Colonic mucosa (tissue), 4 donors: ENCODE data around the gene UGP2. TPM values are rescaled to one million over a fixed set of nuclear protein-coding genes. Genes with fewer than 3 reads are reported as not detected.

ENCODE experiments used
- DNase-seq: peaks from one replicate; pipeline ENCODE4 v3.0.0-alpha.2; 2020
- H3K27ac ChIP-seq: fragments of 200-600 bp; one replicate; pipeline ENCODE4 v1.8.0; 2021
- H3K27me3 ChIP-seq: fragments of 200-600 bp; one replicate; pipeline ENCODE4 v1.8.0; 2021
- H3K36me3 ChIP-seq: fragments of 200-600 bp; one replicate; pipeline ENCODE4 v1.8.0; 2021
- H3K4me1 ChIP-seq: fragments of 200-600 bp; one replicate; pipeline ENCODE4 v1.8.0; 2021; ENCODE audit warnings: mild to moderate bottlenecking
- H3K4me3 ChIP-seq: fragments of 200-600 bp; one replicate; pipeline ENCODE4 v1.8.0; 2021
- H3K9ac ChIP-seq, 2 donors: one replicate each; pipeline ENCODE4 v1.7.0; 2013; ENCODE audit warnings: control low read depth in 2 of 2, low read depth in 2 of 2, low read length in 2 of 2
- H3K9me3 ChIP-seq: fragments of 200-600 bp; one replicate; pipeline ENCODE4 v1.8.0; 2021
- intact Hi-C: fragments of 100-400 bp; cut with DNase I; formaldehyde crosslinking; loops from one replicate; pipeline ENCODE4 v1.14.1; 2022
- total RNA-seq, 2 donors: library from RNA; stranded (reverse); fragmentation: NEBNext Ultra II Directional in 1 of 2; extraction: Animal tissue kit (Norgen Biotek cat#: 25700) in 1 of 2; gene quantifications; one replicate each; pipeline ENCODE4 v1.2.1, GENCODE V29; 2021
- TF ChIP-seq, protein P1 (sequence below): fragments of 200-600 bp; IDR thresholded peaks from one replicate; pipeline ENCODE4 v1.8.0; 2022; ENCODE audit warnings: antibody characterized with exemption, mild to moderate bottlenecking
- donor health status: healthy.
- donor health status: DM: no; HTN: no; CAD: no.
- donor health status: DM: no; HTN: no; CAD: no.

Gene UGP2
- total RNA-seq, 2 donors from 2014 or later = 314 to 570 TPM

DNA sequence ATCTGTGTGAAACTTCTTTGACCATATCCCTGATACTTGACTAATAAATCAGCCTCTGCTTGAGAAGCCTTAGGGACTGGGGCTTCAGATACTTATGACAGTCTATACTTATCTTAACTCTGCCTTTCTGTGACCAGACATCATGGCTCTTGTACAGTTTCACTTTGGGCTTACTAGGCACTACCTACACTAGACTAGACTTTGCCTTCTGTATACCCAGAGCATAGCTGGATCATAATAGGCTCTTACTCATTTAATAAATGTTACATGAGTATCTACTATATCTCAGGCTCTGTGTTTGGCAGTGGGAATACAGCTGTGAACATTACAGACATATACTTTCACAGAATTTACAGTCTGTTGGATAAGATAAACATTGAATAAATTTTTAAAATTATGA is 9.0 kb downstream of the UGP2 start:
- TF ChIP-seq, protein P1, sequence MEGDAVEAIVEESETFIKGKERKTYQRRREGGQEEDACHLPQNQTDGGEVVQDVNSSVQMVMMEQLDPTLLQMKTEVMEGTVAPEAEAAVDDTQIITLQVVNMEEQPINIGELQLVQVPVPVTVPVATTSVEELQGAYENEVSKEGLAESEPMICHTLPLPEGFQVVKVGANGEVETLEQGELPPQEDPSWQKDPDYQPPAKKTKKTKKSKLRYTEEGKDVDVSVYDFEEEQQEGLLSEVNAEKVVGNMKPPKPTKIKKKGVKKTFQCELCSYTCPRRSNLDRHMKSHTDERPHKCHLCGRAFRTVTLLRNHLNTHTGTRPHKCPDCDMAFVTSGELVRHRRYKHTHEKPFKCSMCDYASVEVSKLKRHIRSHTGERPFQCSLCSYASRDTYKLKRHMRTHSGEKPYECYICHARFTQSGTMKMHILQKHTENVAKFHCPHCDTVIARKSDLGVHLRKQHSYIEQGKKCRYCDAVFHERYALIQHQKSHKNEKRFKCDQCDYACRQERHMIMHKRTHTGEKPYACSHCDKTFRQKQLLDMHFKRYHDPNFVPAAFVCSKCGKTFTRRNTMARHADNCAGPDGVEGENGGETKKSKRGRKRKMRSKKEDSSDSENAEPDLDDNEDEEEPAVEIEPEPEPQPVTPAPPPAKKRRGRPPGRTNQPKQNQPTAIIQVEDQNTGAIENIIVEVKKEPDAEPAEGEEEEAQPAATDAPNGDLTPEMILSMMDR = no peak
- DNase-seq = no peak
- no peak overlapping the region for H3K4me3 ChIP-seq
- no peaks in the 10 kb centered on the region for H3K4me1 ChIP-seq
- H3K27me3 ChIP-seq = no peaks in the 10 kb centered on the region
- no peaks in the 10 kb centered on the region for H3K36me3 ChIP-seq
- no peaks in the 10 kb centered on the region for H3K9me3 ChIP-seq
- no peak overlapping the region for H3K9ac ChIP-seq
- H3K27ac ChIP-seq = no peak overlapping the region
- intact Hi-C loops = no loop called here

DNA sequence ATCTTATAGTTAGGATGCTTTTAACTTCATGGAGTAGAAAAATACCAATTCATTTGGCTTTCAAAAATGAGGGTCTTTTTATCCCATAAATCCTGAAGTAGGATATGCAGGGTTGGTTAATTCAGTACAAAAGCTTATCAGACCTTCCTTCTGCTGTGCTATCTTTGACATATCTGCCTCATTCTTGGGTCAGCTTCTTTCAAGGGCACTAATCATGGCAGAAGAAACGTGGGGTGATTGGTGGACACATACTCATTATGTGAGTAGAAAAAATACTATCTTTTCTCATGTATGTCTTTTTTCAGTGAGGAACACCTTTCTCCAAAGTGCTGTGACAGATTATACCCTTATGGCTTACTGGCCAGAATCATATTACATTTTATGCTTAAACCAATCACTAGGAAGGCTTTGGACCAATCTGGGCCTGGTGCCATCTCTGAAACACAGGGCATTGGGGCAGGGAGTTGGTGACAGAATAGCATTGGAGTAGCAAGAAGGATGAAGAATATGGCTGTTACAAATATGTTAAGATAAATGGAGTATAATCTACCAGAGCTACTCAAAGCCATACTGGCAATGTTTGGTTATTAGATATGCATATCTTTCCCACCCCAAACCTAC is 10.1 kb downstream of the UGP2 start:
- Histone ChIP-seq H3K36me3 (peaks cover 2% of the 10 kb centered on the region), H3K4me3 (no peak overlapping the region), H3K27me3 (no peaks in the 10 kb centered on the region), H3K4me1 (no peaks in the 10 kb centered on the region), H3K27ac (no peak overlapping the region), H3K9me3 (no peaks in the 10 kb centered on the region), H3K9ac (no peak overlapping the region)
- no peak for DNase-seq
- intact Hi-C loops = no loop called here
- TF ChIP-seq, protein P1 = no peak

DNA sequence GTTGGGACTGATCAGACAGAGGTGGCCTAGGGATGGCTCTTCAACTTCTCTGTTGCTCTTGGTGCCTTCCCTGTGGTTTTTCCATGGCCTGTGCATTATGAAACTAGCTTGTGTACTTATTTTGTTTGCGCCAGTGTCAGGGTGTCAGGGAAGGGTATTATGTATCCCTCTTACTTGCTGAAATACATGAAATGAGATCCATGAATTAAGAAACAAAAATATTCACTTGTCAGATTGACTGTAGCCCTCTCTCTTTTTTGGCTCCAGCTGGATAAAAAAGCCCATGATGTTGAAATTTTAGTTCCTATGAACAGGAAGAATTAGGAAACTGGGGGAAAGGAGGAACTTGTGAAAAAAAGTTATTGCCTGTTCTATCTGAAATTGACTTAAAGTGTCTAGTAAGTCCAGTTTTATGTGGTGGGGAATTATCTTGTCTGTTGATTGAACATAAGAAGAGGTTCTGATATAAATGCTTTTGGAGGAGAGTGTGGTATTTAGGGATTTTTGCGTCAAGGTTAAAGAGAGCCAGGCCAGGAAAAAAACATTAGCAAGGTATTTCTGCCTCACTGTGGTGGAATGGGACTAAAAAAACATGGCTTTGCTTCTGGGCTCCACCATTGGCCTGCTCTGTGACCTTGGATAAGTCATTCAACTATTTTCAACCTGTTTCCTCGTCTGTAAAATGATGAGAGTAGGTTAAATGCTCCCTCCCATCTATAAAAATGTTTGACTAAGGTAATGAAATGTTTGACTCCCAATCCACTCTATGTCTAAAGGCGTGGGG is 12.0 kb downstream of the UGP2 start:
- H3K27ac ChIP-seq = peak overlapping the region; percentile 74
- peaks cover 10% of the 10 kb centered on the region for H3K36me3 ChIP-seq
- peak overlapping the region in 1 of 2 donors; percentile 41 for H3K9ac ChIP-seq
- TF ChIP-seq, protein P1 = no peak
- intact Hi-C loops = no loop called here
- H3K4me1 ChIP-seq = no peaks in the 10 kb centered on the region
- no peaks in the 10 kb centered on the region for H3K27me3 ChIP-seq
- no peaks in the 10 kb centered on the region for H3K9me3 ChIP-seq
- DNase-seq = peak; percentile 47
- H3K4me3 ChIP-seq = no peak overlapping the region

DNA sequence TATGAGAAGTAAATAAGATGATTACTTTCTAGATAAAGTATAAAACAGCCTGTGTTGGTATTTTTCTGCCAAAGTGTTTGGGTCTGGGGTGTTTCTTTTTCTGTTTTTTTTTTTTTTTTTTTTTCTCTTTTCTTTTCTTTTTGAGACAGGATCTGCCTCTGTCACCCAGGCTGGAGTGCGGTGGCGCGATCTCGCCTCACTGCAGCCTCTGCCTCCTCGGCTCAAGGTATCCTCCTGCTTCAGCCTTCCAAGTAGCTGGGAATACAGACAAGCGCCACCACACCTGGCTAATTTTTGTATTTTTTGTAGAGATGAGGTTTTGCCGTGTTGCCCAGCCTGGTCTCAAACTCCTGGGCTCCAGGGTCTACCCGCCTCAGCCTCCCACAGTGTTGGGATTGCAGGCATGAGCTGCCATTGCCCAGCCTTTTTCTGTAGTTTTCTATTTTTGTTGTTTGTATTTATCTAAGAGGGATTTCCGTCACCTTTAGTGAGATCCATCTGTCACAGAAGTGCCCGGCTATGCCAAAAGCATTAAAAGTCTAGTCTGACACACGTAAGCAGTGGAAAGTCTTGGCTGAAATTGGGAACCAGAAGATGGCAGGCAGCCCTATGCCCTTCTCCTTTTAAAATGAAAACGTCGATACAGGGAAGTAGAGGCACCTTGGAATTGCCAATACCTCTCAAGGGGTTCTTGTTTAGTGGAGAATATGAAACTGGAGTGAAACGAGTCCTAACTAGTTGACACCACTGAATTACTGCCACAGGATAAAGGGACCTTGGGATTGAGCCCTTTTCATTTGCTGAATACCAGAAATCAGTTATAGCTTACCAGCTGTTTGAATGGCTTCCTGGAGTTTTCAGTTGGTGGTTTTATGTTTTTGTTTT is 14.0 kb downstream of the UGP2 start:
- Histone ChIP-seq H3K27ac (peak overlapping the region; percentile 2), H3K36me3 (peaks cover 10% of the 10 kb centered on the region), H3K27me3 (no peaks in the 10 kb centered on the region), H3K9ac (peak overlapping the region in 1 of 2 donors; percentile 1), H3K4me3 (no peak overlapping the region), H3K4me1 (no peaks in the 10 kb centered on the region), H3K9me3 (no peaks in the 10 kb centered on the region)
- intact Hi-C loops = loop anchor here (5.0 kb wide), 1 partner anchor 163 kb away; no protein-coding TSS in a partner anchor
- no peak for DNase-seq
- TF ChIP-seq, protein P1 = no peak

DNA sequence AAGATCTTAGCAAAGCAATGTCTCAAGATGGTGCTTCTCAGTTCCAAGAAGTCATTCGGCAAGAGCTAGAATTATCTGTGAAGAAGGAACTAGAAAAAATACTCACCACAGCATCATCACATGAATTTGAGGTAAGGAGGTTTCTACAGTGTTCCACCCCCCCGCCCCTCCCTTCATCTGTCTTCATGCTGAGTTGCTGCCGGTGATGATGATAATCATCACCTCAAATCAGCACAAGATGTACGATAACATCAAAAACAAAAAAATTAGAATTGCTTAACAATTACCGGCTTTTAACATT is 14.6 kb downstream of the UGP2 start:
- Histone ChIP-seq H3K27ac (no peak overlapping the region), H3K9ac (no peak overlapping the region), H3K27me3 (no peaks in the 10 kb centered on the region), H3K36me3 (peaks cover 10% of the 10 kb centered on the region), H3K4me3 (no peak overlapping the region), H3K4me1 (no peaks in the 10 kb centered on the region), H3K9me3 (no peaks in the 10 kb centered on the region)
- no peak for DNase-seq
- intact Hi-C loops = loop anchor here (5.0 kb wide), 1 partner anchor 164 kb away; no protein-coding TSS in a partner anchor
- TF ChIP-seq, protein P1 = no peak
